Fibroblast of skin of right quadriceps (primary cell): ENCODE results near the gene ATP2B3.

Source experiments
- DNase-seq: peaks from one replicate; pipeline ENCODE4 v3.0.0-alpha.2; 2013

ATP2B3 gene

GRCh38 chrX:153517423-153517822, at the start of gene ATP2B3:
Gene ATP2B3 (plus strand): TSS chrX:153517642. CDS start chrX:153536248, 18,606 bp downstream.
- DNase-seq, result no peak

GRCh38 chrX:153468008-153468580, 49.3 kb upstream of the ATP2B3 start:
- DNase-seq, result no peak

- DNase-seq, result no peak
Measured at GRCh38 chrX:153469811-153470410, 47.5 kb upstream of the ATP2B3 start.

GRCh38 chrX:153470411-153471363, 46.8 kb upstream of the ATP2B3 start, which contains the start of gene HAUS7:
Gene HAUS7 (minus strand): TSS chrX:153470576. CDS start chrX:153470557, 19 bp downstream.
- DNase-seq, result peak; percentile 91

GRCh38 chrX:153471663-153472280, 45.7 kb upstream of the ATP2B3 start:
- peak; percentile 68 for DNase-seq

- DNase-seq, result no peak
Measured at GRCh38 chrX:153473126-153473525, 44.3 kb upstream of the ATP2B3 start.

GRCh38 chrX:153474266-153474665, 43.2 kb upstream of the ATP2B3 start:
- DNase-seq, result no peak

- peak; percentile 79 for DNase-seq
Measured at GRCh38 chrX:153474718-153475117, 42.7 kb upstream of the ATP2B3 start.

- peak; percentile 53 for DNase-seq
Measured at GRCh38 chrX:153475271-153475670, 42.2 kb upstream of the ATP2B3 start.

- no peak for DNase-seq
Measured at GRCh38 chrX:153475751-153476281, 41.6 kb upstream of the ATP2B3 start.

- peak; percentile 89 for DNase-seq
Measured at GRCh38 chrX:153476666-153477363, 40.6 kb upstream of the ATP2B3 start.

- peak; percentile 54 for DNase-seq
Measured at GRCh38 chrX:153477364-153477857, 40.0 kb upstream of the ATP2B3 start.

GRCh38 chrX:153477901-153478300, 39.5 kb upstream of the ATP2B3 start:
- DNase-seq, result peak; percentile 49

GRCh38 chrX:153478746-153479145, 38.7 kb upstream of the ATP2B3 start:
- DNase-seq, result no peak

- DNase-seq, result no peak
Measured at GRCh38 chrX:153481043-153481442, 36.4 kb upstream of the ATP2B3 start.

- DNase-seq, result no peak
Measured at GRCh38 chrX:153482376-153483015, 34.9 kb upstream of the ATP2B3 start.

GRCh38 chrX:153485396-153486080, 31.9 kb upstream of the ATP2B3 start:
- no peak for DNase-seq

GRCh38 chrX:153486171-153486570, 31.3 kb upstream of the ATP2B3 start:
- DNase-seq, result no peak

- DNase-seq, result no peak
Measured at GRCh38 chrX:153487590-153488071, 29.8 kb upstream of the ATP2B3 start.

- DNase-seq, result peak; percentile 35
Measured at GRCh38 chrX:153488231-153488914, 29.1 kb upstream of the ATP2B3 start.
